SK-N-SH (cell line): ENCODE data around the gene GPC5. TPM values are rescaled to one million over a fixed set of nuclear protein-coding genes. Genes with fewer than 3 reads are reported as not detected.

Experiments used
- CTCF ChIA-PET: fragments of 300-600, 350-600 bp; formaldehyde crosslinking; extraction: SDS; loops from one replicate; lab custom pipeline; 2021; lab: Yijun Ruan, JAX
- POLR2A ChIA-PET: fragments of 350-600 bp; sonication (Branson Sonifier 250); formaldehyde crosslinking; extraction: SDS; loops from one replicate; lab custom pipeline; 2020; ENCODE audit warnings: antibody characterized with exemption, inconsistent platforms; lab: Yijun Ruan, JAX
- DNase-seq: peaks from one replicate; pipeline ENCODE4 v3.0.0; 2012
- H2AFZ ChIP-seq: fragments of 200-600 bp; sonication (generic); 2 replicates; pipeline ENCODE4 v1.8.1; 2016; ENCODE audit warnings: antibody characterized with exemption, mild to moderate bottlenecking, low read depth
- H3F3A ChIP-seq: fragments of 200-600 bp; sonication (generic); replicated peaks from 2 replicates; pipeline ENCODE3; 2016; ENCODE audit warnings: antibody characterized with exemption, mild to moderate bottlenecking; ENCODE audit not compliant: insufficient read depth
- H3K27ac ChIP-seq, 2 experiments: fragments of 200-500 bp in 1 of 2; fragments of 200-600 bp in 1 of 2; sonication (Bioruptor generic) in 1 of 2; sonication (generic), shearing (Covaris generic) in 1 of 2; 2 replicates each; pipeline versions ENCODE4 v1.5.1 to v1.6.1; 2014 to 2016; ENCODE audit warnings: low read depth in 2 of 2, inconsistent platforms in 1 of 2, low read length in 1 of 2, mild to moderate bottlenecking in 1 of 2, mixed read lengths in 1 of 2
- H3K27me3 ChIP-seq: fragments of 200-600 bp; sonication (generic), shearing (Covaris generic); 2 replicates; pipeline ENCODE4 v1.6.1; 2016; ENCODE audit warnings: mixed run types; ENCODE audit not compliant: insufficient read depth
- H3K36me3 ChIP-seq, 2 experiments: fragments of 200-500 bp in 1 of 2; fragments of 200-600 bp in 1 of 2; sonication (Bioruptor generic) in 1 of 2; sonication (generic) in 1 of 2; replicated peaks in 1 of 2; 2 replicates each; pipeline versions ENCODE3 to v1.5.1; 2014 to 2016; ENCODE audit warnings: low read length in 1 of 2, mild to moderate bottlenecking in 1 of 2; ENCODE audit not compliant: insufficient read depth in 2 of 2, control insufficient read depth in 1 of 2
- H3K4me1 ChIP-seq, 2 experiments: fragments of 200-500 bp in 1 of 2; fragments of 200-600 bp in 1 of 2; sonication (Bioruptor generic) in 1 of 2; sonication (generic), shearing (Covaris generic) in 1 of 2; 2 replicates each; pipeline versions ENCODE4 v1.5.1 to v1.6.1; 2014 to 2016; ENCODE audit warnings: low read depth in 1 of 2, low read length in 1 of 2, mixed run types in 1 of 2; ENCODE audit not compliant: insufficient read depth in 2 of 2, control insufficient read depth in 1 of 2
- H3K4me2 ChIP-seq: fragments of 200-600 bp; sonication (generic), shearing (Covaris generic); 2 replicates; pipeline ENCODE4 v1.6.1; 2017; ENCODE audit warnings: mixed run types
- H3K4me3 ChIP-seq, 2 experiments: fragments of 200-500 bp in 1 of 2; fragments of 200-600 bp in 1 of 2; sonication (Bioruptor generic) in 1 of 2; sonication (generic), shearing (Covaris generic) in 1 of 2; 2 replicates each; pipeline versions ENCODE4 v1.5.1 to v1.8.1; 2014 to 2016; ENCODE audit warnings: low read depth in 2 of 2, inconsistent platforms in 1 of 2, low read length in 1 of 2, mild to moderate bottlenecking in 1 of 2, mixed read lengths in 1 of 2, moderate library complexity in 1 of 2
- H3K79me2 ChIP-seq: fragments of 200-600 bp; sonication (generic); 2 replicates; pipeline ENCODE4 v1.8.1; 2017; ENCODE audit warnings: mild to moderate bottlenecking; ENCODE audit not compliant: insufficient read depth
- H3K9ac ChIP-seq: fragments of 200-600 bp; sonication (generic); 2 replicates; pipeline ENCODE4 v1.6.1; 2017; ENCODE audit warnings: mixed run types
- H3K9me2 ChIP-seq: fragments of 200-600 bp; sonication (generic); 2 replicates; pipeline ENCODE4 v1.6.1; 2017; ENCODE audit warnings: mixed run types
- H3K9me3 ChIP-seq: fragments of 200-600 bp; sonication (generic); 2 replicates; pipeline ENCODE4 v1.6.1; 2017; ENCODE audit warnings: mixed run types, mild to moderate bottlenecking, moderate library complexity
- H4K20me1 ChIP-seq: fragments of 200-600 bp; sonication (generic); 2 replicates; pipeline ENCODE4 v1.6.1; 2017; ENCODE audit warnings: mild to moderate bottlenecking, mixed run types; ENCODE audit not compliant: insufficient read depth
- CHD2 ChIP-seq: fragments of 150-350 bp; IDR thresholded peaks from 2 replicates; pipeline ENCODE4 v1.6.1; 2018; ENCODE audit warnings: low read length; ENCODE audit not compliant: partially characterized antibody
- EP300 ChIP-seq, 2 experiments: IDR thresholded peaks; 2 replicates each; pipeline versions ENCODE4 v1.4.0 to v1.6.1; 2012; ENCODE audit warnings: borderline replicate concordance in 1 of 2, low read depth in 1 of 2, low read length in 1 of 2
- GATA2 ChIP-seq: sonication (generic); formaldehyde crosslinking; IDR thresholded peaks from 2 replicates; pipeline ENCODE4 v1.5.0; 2020; ENCODE audit warnings: mild to moderate bottlenecking, missing genetic modification reagents
- MEF2A ChIP-seq: IDR thresholded peaks from 2 replicates; pipeline ENCODE4 v1.4.0; 2012; ENCODE audit warnings: low read depth, borderline replicate concordance
- NFIC ChIP-seq: IDR thresholded peaks from 2 replicates; pipeline ENCODE4 v1.4.0; 2012; ENCODE audit warnings: borderline replicate concordance
- RCOR1 ChIP-seq: fragments of 150-350 bp; IDR thresholded peaks from 2 replicates; pipeline ENCODE4 v1.6.1; 2017; ENCODE audit warnings: antibody characterized with exemption, low read length
- SMC3 ChIP-seq: IDR thresholded peaks from 2 replicates; pipeline ENCODE4 v1.6.1; 2012; ENCODE audit warnings: low read depth, low read length, improper control_type of control experiment
- TCF12 ChIP-seq: IDR thresholded peaks from 2 replicates; pipeline ENCODE4 v1.4.0; 2012
- TEAD4 ChIP-seq: IDR thresholded peaks from 2 replicates; pipeline ENCODE4 v1.4.0; 2012; ENCODE audit warnings: mild to moderate bottlenecking, borderline replicate concordance; ENCODE audit not compliant: insufficient read depth
- YY1 ChIP-seq: IDR thresholded peaks from 2 replicates; pipeline ENCODE4 v1.4.0; 2012; ENCODE audit warnings: low read depth, mild to moderate bottlenecking
- WGBS: methylation state at CpG from one replicate; pipeline ENCODE4 v1.1.6; 2017; ENCODE audit warnings: low lambda C conversion rate; 5-methylcytosine and 5-hydroxymethylcytosine counted together
- polyA plus RNA-seq, 3 experiments: library from polyadenylated mRNA; depleted of rRNA; stranded (reverse); fragments of >200 nt; gene quantifications; 2 replicates each; pipeline ENCODE4 v1.2.3, GENCODE V29; 2012
- TF ChIP-seq, protein P1 (sequence below): IDR thresholded peaks from 2 replicates; pipeline ENCODE4 v1.6.1; 2012; ENCODE audit warnings: mild to moderate bottlenecking, low read depth, low read length, moderate library complexity
- TF ChIP-seq, protein P2 (sequence below): fragments of 150-350 bp; IDR thresholded peaks from 2 replicates; pipeline ENCODE4 v1.6.1; 2017; ENCODE audit warnings: antibody characterized with exemption, low read length, low read depth, borderline replicate concordance
- TF ChIP-seq, protein P3 (sequence below): IDR thresholded peaks from 2 replicates; pipeline ENCODE4; 2012
- TF ChIP-seq, protein P4 (sequence below): fragments of 200-600 bp; sonication (generic); IDR thresholded peaks from 2 replicates; pipeline ENCODE4 v1.6.1; 2017; ENCODE audit warnings: antibody characterized with exemption, mild to moderate bottlenecking, moderate library complexity

GPC5 gene
- polyA plus RNA-seq, 1 of the 3 experiments (the other 2 are of a cell fraction): 0.03 TPM

DNA sequence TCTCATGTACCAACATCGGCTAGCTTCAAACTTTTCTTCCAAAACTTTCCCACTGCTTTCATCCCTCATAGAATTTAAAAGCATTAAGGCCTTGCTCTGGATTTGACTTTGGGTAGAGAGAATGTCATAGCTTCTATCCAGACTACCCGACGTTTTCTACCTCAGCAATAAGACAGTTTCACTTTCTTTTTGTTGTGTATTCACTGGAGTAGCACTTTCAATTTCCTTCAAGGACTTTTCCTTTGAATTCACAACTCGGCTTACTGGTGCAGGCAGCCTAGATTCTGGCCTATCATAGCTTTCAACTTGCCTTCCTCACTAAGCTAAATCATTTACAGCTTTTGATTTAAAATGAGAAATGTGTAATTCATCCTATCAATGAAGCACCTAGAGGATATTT, 1407.8 kb downstream of the GPC5 start:
- POLR2A ChIA-PET: no interaction called here
- Histone ChIP-seq H2AFZ (no peak overlapping the region), H3F3A (peaks cover 5% of the 10 kb centered on the region)

DNA sequence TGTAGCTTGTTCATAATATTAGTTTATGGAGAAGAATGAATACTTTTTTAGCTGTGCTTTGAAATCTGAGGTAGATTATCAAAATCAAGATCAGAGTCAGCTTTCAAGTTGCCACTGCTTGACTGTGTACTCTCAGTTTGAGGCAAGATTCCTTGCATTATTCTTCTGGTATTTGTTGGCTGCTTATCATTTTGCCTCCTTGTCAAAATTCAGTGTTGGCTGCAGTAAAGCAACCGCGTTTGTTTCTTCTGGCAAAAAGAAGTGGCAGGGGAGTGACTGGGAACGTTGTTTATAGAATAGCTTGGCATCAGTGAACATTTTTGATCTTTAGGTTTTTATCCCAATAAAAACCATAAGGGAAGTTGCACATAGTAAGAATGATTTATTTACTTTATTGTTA, 1408.9 kb downstream of the GPC5 start:
- Histone ChIP-seq H3F3A (peaks cover 5% of the 10 kb centered on the region), H3K9me2 (no peaks in the 10 kb centered on the region), H3K9ac (no peak overlapping the region), H3K4me2 (no peak overlapping the region), H4K20me1 (no peaks in the 10 kb centered on the region), H3K4me3 (no peak overlapping the region), H3K9me3 (no peaks in the 10 kb centered on the region), H3K36me3 (no peaks in the 10 kb centered on the region), H3K79me2 (no peaks in the 10 kb centered on the region), H3K4me1 (no peaks in the 10 kb centered on the region; a peak in 1 of 4 replicates), H2AFZ (no peak overlapping the region), H3K27me3 (no peaks in the 10 kb centered on the region), H3K27ac (no peak overlapping the region; a peak in 1 of 4 replicates)
- 56% methylated on average over 3 of the region's 3 CpGs for WGBS
- TF ChIP-seq, protein P1, sequence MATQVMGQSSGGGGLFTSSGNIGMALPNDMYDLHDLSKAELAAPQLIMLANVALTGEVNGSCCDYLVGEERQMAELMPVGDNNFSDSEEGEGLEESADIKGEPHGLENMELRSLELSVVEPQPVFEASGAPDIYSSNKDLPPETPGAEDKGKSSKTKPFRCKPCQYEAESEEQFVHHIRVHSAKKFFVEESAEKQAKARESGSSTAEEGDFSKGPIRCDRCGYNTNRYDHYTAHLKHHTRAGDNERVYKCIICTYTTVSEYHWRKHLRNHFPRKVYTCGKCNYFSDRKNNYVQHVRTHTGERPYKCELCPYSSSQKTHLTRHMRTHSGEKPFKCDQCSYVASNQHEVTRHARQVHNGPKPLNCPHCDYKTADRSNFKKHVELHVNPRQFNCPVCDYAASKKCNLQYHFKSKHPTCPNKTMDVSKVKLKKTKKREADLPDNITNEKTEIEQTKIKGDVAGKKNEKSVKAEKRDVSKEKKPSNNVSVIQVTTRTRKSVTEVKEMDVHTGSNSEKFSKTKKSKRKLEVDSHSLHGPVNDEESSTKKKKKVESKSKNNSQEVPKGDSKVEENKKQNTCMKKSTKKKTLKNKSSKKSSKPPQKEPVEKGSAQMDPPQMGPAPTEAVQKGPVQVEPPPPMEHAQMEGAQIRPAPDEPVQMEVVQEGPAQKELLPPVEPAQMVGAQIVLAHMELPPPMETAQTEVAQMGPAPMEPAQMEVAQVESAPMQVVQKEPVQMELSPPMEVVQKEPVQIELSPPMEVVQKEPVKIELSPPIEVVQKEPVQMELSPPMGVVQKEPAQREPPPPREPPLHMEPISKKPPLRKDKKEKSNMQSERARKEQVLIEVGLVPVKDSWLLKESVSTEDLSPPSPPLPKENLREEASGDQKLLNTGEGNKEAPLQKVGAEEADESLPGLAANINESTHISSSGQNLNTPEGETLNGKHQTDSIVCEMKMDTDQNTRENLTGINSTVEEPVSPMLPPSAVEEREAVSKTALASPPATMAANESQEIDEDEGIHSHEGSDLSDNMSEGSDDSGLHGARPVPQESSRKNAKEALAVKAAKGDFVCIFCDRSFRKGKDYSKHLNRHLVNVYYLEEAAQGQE: no peak
- TF ChIP-seq TCF12: peak; percentile 17; the same call in 1 of the 2 replicates
- TF ChIP-seq, protein P2, sequence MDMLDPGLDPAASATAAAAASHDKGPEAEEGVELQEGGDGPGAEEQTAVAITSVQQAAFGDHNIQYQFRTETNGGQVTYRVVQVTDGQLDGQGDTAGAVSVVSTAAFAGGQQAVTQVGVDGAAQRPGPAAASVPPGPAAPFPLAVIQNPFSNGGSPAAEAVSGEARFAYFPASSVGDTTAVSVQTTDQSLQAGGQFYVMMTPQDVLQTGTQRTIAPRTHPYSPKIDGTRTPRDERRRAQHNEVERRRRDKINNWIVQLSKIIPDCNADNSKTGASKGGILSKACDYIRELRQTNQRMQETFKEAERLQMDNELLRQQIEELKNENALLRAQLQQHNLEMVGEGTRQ: no peak
- no peak for DNase-seq
- ChIA-PET CTCF (no interaction called here), POLR2A (no interaction called here)

More for the DNA sequence above, 1407.8 kb downstream of the GPC5 start:
- Histone ChIP-seq H3K4me2 (no peak overlapping the region), H3K9me2 (no peaks in the 10 kb centered on the region), H3K9me3 (no peaks in the 10 kb centered on the region), H3K4me3 (no peak overlapping the region), H3K4me1 (no peaks in the 10 kb centered on the region; a peak in 1 of 4 replicates), H3K27ac (no peak overlapping the region), H4K20me1 (no peaks in the 10 kb centered on the region), H3K36me3 (no peaks in the 10 kb centered on the region), H3K9ac (no peak overlapping the region), H3K27me3 (no peaks in the 10 kb centered on the region), H3K79me2 (no peaks in the 10 kb centered on the region)
- no peak for TF ChIP-seq YY1
- WGBS: 62% methylated on average over 4 of the region's 4 CpGs
- DNase-seq: no peak
- CTCF ChIA-PET: interaction anchor here (0.9 kb wide), 1 partner anchor 9 kb away, joined by 4 read pairs; no protein-coding TSS in a partner anchor

DNA sequence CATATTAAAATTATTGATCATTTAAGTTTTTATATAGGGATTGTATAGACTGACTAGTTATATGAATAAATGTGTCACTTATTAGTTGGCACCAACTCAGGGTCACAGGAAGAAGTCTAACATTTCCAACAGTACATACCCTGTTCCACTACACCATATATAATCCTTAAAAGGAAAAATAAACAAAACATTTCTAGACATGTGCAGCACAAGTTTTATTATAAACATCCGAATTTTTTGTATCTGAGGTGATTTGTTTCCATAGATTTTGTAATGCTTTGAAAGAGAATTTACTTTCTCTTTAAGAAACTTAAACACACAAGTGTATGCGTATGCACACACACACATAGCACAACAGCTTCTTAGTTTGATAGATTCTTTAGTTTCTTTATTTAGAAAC, 1409.5 kb downstream of the GPC5 start:
- Histone ChIP-seq H3K27ac (no peak overlapping the region), H4K20me1 (no peaks in the 10 kb centered on the region), H3F3A (peaks cover 5% of the 10 kb centered on the region), H3K9ac (no peak overlapping the region), H3K79me2 (no peaks in the 10 kb centered on the region), H3K4me1 (no peaks in the 10 kb centered on the region; a peak in 1 of 4 replicates), H3K27me3 (no peaks in the 10 kb centered on the region), H3K4me2 (no peak overlapping the region), H3K9me3 (no peaks in the 10 kb centered on the region; the same call in 1 of the 2 replicates), H3K4me3 (no peak overlapping the region), H3K36me3 (no peaks in the 10 kb centered on the region), H3K9me2 (no peaks in the 10 kb centered on the region), H2AFZ (no peak overlapping the region)
- ChIA-PET CTCF (no interaction called here), POLR2A (no interaction called here)
- 66% methylated on average over 2 of the region's 2 CpGs for WGBS
- DNase-seq: no peak
- TF ChIP-seq TCF12 (no peak), EP300 (IDR thresholded peaks at IDR 0.05; ENCODE audit: borderline replicate concordance in 1 of 2, low read depth in 1 of 2, low read length in 1 of 2) (no peak), SMC3 (no peak), CHD2 (no peak), MEF2A (no peak), TEAD4 (no peak), RCOR1 (no peak), NFIC (no peak), GATA2 (no peak)
- TF ChIP-seq, protein P3, sequence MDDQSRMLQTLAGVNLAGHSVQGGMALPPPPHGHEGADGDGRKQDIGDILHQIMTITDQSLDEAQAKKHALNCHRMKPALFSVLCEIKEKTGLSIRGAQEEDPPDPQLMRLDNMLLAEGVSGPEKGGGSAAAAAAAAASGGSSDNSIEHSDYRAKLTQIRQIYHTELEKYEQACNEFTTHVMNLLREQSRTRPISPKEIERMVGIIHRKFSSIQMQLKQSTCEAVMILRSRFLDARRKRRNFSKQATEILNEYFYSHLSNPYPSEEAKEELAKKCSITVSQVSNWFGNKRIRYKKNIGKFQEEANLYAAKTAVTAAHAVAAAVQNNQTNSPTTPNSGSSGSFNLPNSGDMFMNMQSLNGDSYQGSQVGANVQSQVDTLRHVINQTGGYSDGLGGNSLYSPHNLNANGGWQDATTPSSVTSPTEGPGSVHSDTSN: no peak
- TF ChIP-seq, protein P4, sequence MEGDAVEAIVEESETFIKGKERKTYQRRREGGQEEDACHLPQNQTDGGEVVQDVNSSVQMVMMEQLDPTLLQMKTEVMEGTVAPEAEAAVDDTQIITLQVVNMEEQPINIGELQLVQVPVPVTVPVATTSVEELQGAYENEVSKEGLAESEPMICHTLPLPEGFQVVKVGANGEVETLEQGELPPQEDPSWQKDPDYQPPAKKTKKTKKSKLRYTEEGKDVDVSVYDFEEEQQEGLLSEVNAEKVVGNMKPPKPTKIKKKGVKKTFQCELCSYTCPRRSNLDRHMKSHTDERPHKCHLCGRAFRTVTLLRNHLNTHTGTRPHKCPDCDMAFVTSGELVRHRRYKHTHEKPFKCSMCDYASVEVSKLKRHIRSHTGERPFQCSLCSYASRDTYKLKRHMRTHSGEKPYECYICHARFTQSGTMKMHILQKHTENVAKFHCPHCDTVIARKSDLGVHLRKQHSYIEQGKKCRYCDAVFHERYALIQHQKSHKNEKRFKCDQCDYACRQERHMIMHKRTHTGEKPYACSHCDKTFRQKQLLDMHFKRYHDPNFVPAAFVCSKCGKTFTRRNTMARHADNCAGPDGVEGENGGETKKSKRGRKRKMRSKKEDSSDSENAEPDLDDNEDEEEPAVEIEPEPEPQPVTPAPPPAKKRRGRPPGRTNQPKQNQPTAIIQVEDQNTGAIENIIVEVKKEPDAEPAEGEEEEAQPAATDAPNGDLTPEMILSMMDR: no peak
